Loucy (cell line): ENCODE measurements around the gene DCP1B.

Source experiments
- H2AFZ ChIP-seq: fragments of 200-600 bp; sonication (generic); 2 replicates; pipeline ENCODE4 v1.6.0; 2016; ENCODE audit warnings: antibody characterized with exemption, mild to moderate bottlenecking, low read length, moderate library complexity
- H3F3A ChIP-seq: fragments of 200-600 bp; 2 replicates; pipeline ENCODE4 v1.6.0; 2016; ENCODE audit warnings: antibody characterized with exemption, low read depth, mild to moderate bottlenecking
- H3K27me3 ChIP-seq: fragments of 200-600 bp; sonication (generic); 2 replicates; pipeline ENCODE4 v1.6.1; 2014; ENCODE audit warnings: low read length, mild to moderate bottlenecking; ENCODE audit not compliant: insufficient read depth, poor library complexity, severe bottlenecking
- H3K36me3 ChIP-seq: fragments of 200-600 bp; sonication (generic); 2 replicates; pipeline ENCODE4 v1.6.1; 2016; ENCODE audit warnings: low read length; ENCODE audit not compliant: insufficient read depth
- H3K4me1 ChIP-seq: fragments of 200-600 bp; sonication (generic); 2 replicates; pipeline ENCODE4 v1.5.1; 2014; ENCODE audit warnings: low read length, mild to moderate bottlenecking; ENCODE audit not compliant: insufficient read depth, poor library complexity, severe bottlenecking
- H3K4me2 ChIP-seq: fragments of 200-600 bp; sonication (generic); 2 replicates; pipeline ENCODE4 v1.6.0; 2014; ENCODE audit warnings: antibody characterized with exemption, low read length, low read depth, mild to moderate bottlenecking; ENCODE audit not compliant: poor library complexity, severe bottlenecking
- H3K4me3 ChIP-seq: fragments of 200-600 bp; sonication (generic); 2 replicates; pipeline ENCODE4 v1.5.1; 2014; ENCODE audit warnings: low read length, mild to moderate bottlenecking, mixed read lengths; ENCODE audit not compliant: poor library complexity, severe bottlenecking
- H3K79me2 ChIP-seq: fragments of 200-600 bp; sonication (generic); 2 replicates; pipeline ENCODE4 v1.6.1; 2014; ENCODE audit warnings: low read length; ENCODE audit not compliant: insufficient read depth
- H3K9ac ChIP-seq: fragments of 200-600 bp; sonication (generic); 2 replicates; pipeline ENCODE4 v1.6.0; 2014; ENCODE audit warnings: mild to moderate bottlenecking, low read depth, low read length, moderate library complexity; ENCODE audit not compliant: poor library complexity, severe bottlenecking
- H3K9me2 ChIP-seq: fragments of 200-600 bp; sonication (generic); replicated peaks from 2 replicates; pipeline ENCODE4 v1.6.1; 2016; ENCODE audit warnings: low read depth, low read length, mixed read lengths
- H3K9me3 ChIP-seq: fragments of 200-600 bp; sonication (generic); 2 replicates; pipeline ENCODE4 v1.6.1; 2014; ENCODE audit warnings: mild to moderate bottlenecking, antibody characterized with exemption, low read length, low read depth; ENCODE audit not compliant: insufficient read depth
- H4K20me1 ChIP-seq: fragments of 200-600 bp; sonication (generic); 2 replicates; pipeline ENCODE4 v1.6.0; 2014; ENCODE audit warnings: antibody characterized with exemption, low read length, mild to moderate bottlenecking; ENCODE audit not compliant: insufficient read depth, poor library complexity, severe bottlenecking
- CTCF ChIP-seq: fragments of 200-600 bp; sonication (generic); conservative IDR thresholded peaks from 2 replicates; pipeline ENCODE4 v1.5.1; 2014; ENCODE audit warnings: mild to moderate bottlenecking, antibody characterized with exemption, low read length
- EZH2phosphoT487 ChIP-seq: fragments of 200-600 bp; IDR thresholded peaks from 2 replicates; pipeline ENCODE4 v1.6.1; 2018; ENCODE audit warnings: antibody characterized with exemption, mild to moderate bottlenecking, moderate library complexity, borderline replicate concordance

Gene DCP1B

GRCh38 chr12:2039034-2039433 is 34.8 kb upstream of the DCP1B start:
- Histone ChIP-seq H3K9ac (no peak overlapping the region), H3K36me3 (no peaks in the 10 kb centered on the region), H3K9me3 (no peaks in the 10 kb centered on the region), H2AFZ (no peak overlapping the region), H3K9me2 (no peaks in the 10 kb centered on the region), H3K27me3 (peaks cover 25% of the 10 kb centered on the region), H3K79me2 (no peaks in the 10 kb centered on the region), H3K4me2 (no peak overlapping the region), H3F3A (no peaks in the 10 kb centered on the region), H4K20me1 (no peaks in the 10 kb centered on the region), H3K4me3 (no peak overlapping the region), H3K4me1 (peaks cover 7% of the 10 kb centered on the region)
- no peak for TF ChIP-seq CTCF

GRCh38 chr12:2035431-2036055 is 31.3 kb upstream of the DCP1B start:
- TF ChIP-seq EZH2phosphoT487 (no peak), CTCF (no peak)
- Histone ChIP-seq H3K79me2 (no peaks in the 10 kb centered on the region), H3K9me3 (no peaks in the 10 kb centered on the region), H3K9ac (peak overlapping the region; percentile 61), H4K20me1 (no peaks in the 10 kb centered on the region), H2AFZ (peak overlapping the region; percentile 97), H3K36me3 (no peaks in the 10 kb centered on the region), H3F3A (no peaks in the 10 kb centered on the region), H3K4me2 (peak overlapping the region; percentile 90), H3K4me3 (peak overlapping the region; percentile 76), H3K9me2 (no peaks in the 10 kb centered on the region), H3K4me1 (peaks cover 7% of the 10 kb centered on the region), H3K27me3 (peaks cover 46% of the 10 kb centered on the region)

- Histone ChIP-seq H3K9ac (peak overlapping the region; percentile 61), H3K4me2 (peak overlapping the region; percentile 90), H4K20me1 (no peaks in the 10 kb centered on the region), H3K36me3 (no peaks in the 10 kb centered on the region), H3K4me1 (peaks cover 7% of the 10 kb centered on the region), H3K9me2 (no peaks in the 10 kb centered on the region), H3F3A (no peaks in the 10 kb centered on the region), H3K4me3 (peak overlapping the region; percentile 76), H3K9me3 (no peaks in the 10 kb centered on the region), H3K27me3 (peaks cover 46% of the 10 kb centered on the region), H3K79me2 (no peaks in the 10 kb centered on the region), H2AFZ (peak overlapping the region; percentile 97)
- TF ChIP-seq EZH2phosphoT487, result no peak
- peak; percentile 82 for TF ChIP-seq CTCF
Measured at GRCh38 chr12:2034633-2035430, 30.6 kb upstream of the DCP1B start.
